SJCRH30 (cell line): ENCODE measurements around the gene BTBD18. TPM values are rescaled to one million over a fixed set of nuclear protein-coding genes. Genes with fewer than 3 reads are reported as not detected.
"Not testable (repeated sequence)": the region's sequence is repeated elsewhere in the genome, so short reads cannot be mapped to it uniquely, and the experiment has no call there.

ENCODE experiments used
- DNase-seq, 2 experiments: peaks; one replicate each; pipeline ENCODE4 v3.0.0-alpha.2; 2015 to 2020
- H3K27ac ChIP-seq: fragments of 250-450 bp; sonication (Bioruptor Pico); 2 replicates; pipeline ENCODE4 v1.5.1; 2020; ENCODE audit warnings: mild to moderate bottlenecking, moderate library complexity
- H3K27me3 ChIP-seq: fragments of 250-450 bp; sonication (Bioruptor Pico); 2 replicates; pipeline ENCODE4 v1.5.1; 2020; ENCODE audit warnings: mild to moderate bottlenecking, moderate library complexity
- H3K36me3 ChIP-seq: fragments of 250-450 bp; sonication (Bioruptor Pico); 2 replicates; pipeline ENCODE4 v1.5.1; 2020; ENCODE audit warnings: mild to moderate bottlenecking, moderate library complexity
- H3K4me1 ChIP-seq: fragments of 250-450 bp; sonication (Bioruptor Pico); 2 replicates; pipeline ENCODE4 v1.5.1; 2020; ENCODE audit warnings: mild to moderate bottlenecking, moderate library complexity
- H3K4me3 ChIP-seq: fragments of 250-450 bp; sonication (Bioruptor Pico); 2 replicates; pipeline ENCODE4 v1.5.1; 2020; ENCODE audit warnings: mild to moderate bottlenecking, moderate library complexity
- H3K9me3 ChIP-seq: fragments of 250-450 bp; sonication (Bioruptor Pico); replicated peaks from 2 replicates; pipeline ENCODE4 v1.5.1; 2020; ENCODE audit warnings: mild to moderate bottlenecking, moderate library complexity
- total RNA-seq: library from RNA; depleted of rRNA; stranded (reverse); fragments of >200 nt; shearing (Covaris generic); gene quantifications from 2 replicates; pipeline ENCODE4 v1.2.3, GENCODE V29; 2014

Gene BTBD18
- total RNA-seq, 1 experiment from 2014 or later: 0.02 TPM

DNA sequence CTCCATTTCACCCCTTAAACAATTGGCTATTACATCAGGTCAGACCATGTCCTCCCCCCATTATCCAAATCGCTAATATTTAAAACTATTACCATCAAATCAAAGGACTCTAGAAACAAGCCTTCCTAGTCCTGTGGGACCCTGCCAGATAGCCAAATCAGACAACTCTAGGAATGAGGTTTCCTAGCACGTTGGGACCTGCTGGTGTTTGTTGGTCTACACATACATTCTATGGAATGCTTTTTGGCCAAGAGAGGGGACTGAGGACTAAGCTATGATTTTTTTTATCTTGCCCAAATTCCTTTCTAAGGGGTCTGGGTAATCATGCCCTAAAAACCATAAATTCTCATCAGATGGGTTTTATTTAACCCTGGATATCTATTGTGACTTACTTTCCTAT is 24.4 kb downstream of the BTBD18 start:
- H3K9me3 ChIP-seq: no peaks in the 10 kb centered on the region
- H3K36me3 ChIP-seq: peaks cover 35% of the 10 kb centered on the region
- no peak for DNase-seq
- no peaks in the 10 kb centered on the region for H3K27me3 ChIP-seq
- H3K27ac ChIP-seq: no peak overlapping the region
- H3K4me1 ChIP-seq: no peaks in the 10 kb centered on the region
- H3K4me3 ChIP-seq: no peak overlapping the region

GRCh38 chr11:57716726-57717125 is 34.9 kb downstream of the BTBD18 start:
- not testable (repeated sequence) for H3K27ac ChIP-seq, H3K27me3 ChIP-seq, H3K4me3 ChIP-seq, DNase-seq, H3K4me1 ChIP-seq, H3K9me3 ChIP-seq
- peaks cover 31% of the 10 kb centered on the region for H3K36me3 ChIP-seq

DNA sequence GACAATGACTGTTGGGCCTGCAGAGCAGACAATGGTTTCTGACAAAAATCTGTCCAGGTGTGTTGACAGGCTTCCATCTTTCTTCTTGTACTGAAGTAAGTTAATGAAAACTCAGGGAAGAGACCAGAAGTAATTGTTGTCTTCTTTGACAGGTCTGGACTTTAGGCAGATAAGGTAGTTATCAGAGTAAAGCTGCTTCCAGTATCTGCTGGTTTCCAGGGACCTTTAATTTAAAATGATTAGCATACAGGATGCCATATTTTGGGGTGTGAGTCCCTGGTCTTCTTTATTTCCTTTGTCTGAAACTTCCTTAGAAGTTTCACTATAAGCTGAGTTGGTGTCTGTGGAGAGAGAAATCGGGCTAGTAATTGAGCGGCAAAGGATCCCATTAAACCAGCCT is 37.8 kb downstream of the BTBD18 start:
- Histone ChIP-seq H3K4me1 (peaks cover 5% of the 10 kb centered on the region; the same call in 1 of the 2 replicates), H3K4me3 (peak overlapping the region; percentile 83), H3K27me3 (no peaks in the 10 kb centered on the region), H3K9me3 (no peaks in the 10 kb centered on the region), H3K36me3 (peaks cover 16% of the 10 kb centered on the region), H3K27ac (no peak overlapping the region)
- no peak for DNase-seq

GRCh38 chr11:57712256-57713150 is 39.1 kb downstream of the BTBD18 start, which contains the start of gene TMX2:
TMX2 (plus strand) TSS chr11:57712593; CDS start chr11:57712619, 26 bp downstream.
- H3K9me3 ChIP-seq: no peaks in the 10 kb centered on the region
- peaks cover 12% of the 10 kb centered on the region for H3K36me3 ChIP-seq
- peak within 1 kb of the TSS; percentile 83 for H3K4me3 ChIP-seq
- H3K27ac ChIP-seq: peak within 1 kb of the TSS; percentile 78
- DNase-seq: peak; percentile 94 to 98
- no peaks in the 10 kb centered on the region for H3K27me3 ChIP-seq
- H3K4me1 ChIP-seq: peaks cover 5% of the 10 kb centered on the region; the same call in 1 of the 2 replicates

DNA sequence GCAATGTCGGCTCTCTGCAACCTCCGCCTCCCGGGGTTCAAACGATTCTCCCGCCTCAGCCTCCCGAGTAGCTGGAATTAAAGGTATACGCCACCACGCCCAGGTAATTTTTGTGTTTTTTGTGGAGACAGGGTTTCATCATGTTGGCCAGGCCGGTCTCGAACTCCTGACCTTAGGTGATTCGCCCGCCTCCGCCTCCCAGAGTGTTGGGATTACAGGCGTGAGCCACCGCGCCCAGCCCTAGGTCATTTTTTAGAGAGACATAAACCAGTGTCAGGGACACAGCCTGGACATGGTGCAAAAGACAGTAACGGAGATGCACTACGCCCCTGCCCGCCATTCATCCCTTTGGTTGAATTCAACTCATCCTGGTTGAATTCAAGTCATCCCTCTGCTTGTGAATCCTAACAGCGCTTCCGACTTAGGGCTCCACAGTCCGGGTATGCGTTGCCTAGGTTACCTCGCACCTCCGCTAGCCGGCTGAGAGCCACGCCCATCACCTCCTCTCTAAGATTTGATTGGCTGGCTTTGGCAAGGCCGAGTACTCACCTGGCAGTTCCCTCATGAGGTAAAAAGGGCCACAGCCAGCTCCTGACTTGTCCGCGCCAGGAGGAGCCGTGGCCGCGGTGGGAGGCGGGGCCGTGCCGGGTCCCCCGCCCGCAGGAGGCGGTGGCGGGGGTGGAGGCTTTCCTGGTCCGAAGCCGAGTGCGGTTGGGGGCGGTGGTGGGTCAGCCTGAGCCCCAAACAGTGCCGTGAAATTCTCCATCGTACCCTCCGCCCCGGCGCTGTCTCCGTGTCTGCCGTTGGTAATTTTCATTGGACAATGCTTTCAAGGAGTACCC is 40.0 kb downstream of the BTBD18 start, which contains the start of gene MED19:
MED19 (minus strand) TSS at position 802 of the 842 bp plus-strand sequence; CDS start at position 766, 36 bp downstream.
- H3K27ac ChIP-seq: peak within 1 kb of the TSS; percentile 78
- H3K4me1 ChIP-seq: peaks cover 5% of the 10 kb centered on the region; the same call in 1 of the 2 replicates
- H3K36me3 ChIP-seq: peaks cover 12% of the 10 kb centered on the region
- DNase-seq: peak; percentile 71 to 78
- no peaks in the 10 kb centered on the region for H3K9me3 ChIP-seq
- peak within 1 kb of the TSS; percentile 83 for H3K4me3 ChIP-seq
- no peaks in the 10 kb centered on the region for H3K27me3 ChIP-seq

- Histone ChIP-seq H3K4me3 (no peak overlapping the region), H3K4me1 (peaks cover 5% of the 10 kb centered on the region; the same call in 1 of the 2 replicates), H3K9me3 (no peaks in the 10 kb centered on the region), H3K36me3 (peaks cover 13% of the 10 kb centered on the region), H3K27ac (no peak overlapping the region), H3K27me3 (no peaks in the 10 kb centered on the region)
- DNase-seq: no peak
Observed at GRCh38 chr11:57709802-57710367, 41.7 kb downstream of the BTBD18 start.

- not testable (repeated sequence) for H3K27me3 ChIP-seq, DNase-seq, H3K27ac ChIP-seq, H3K4me3 ChIP-seq, H3K9me3 ChIP-seq, H3K4me1 ChIP-seq
- H3K36me3 ChIP-seq: peaks cover 37% of the 10 kb centered on the region
Observed at GRCh38 chr11:57705432-57705831, 46.2 kb downstream of the BTBD18 start.

DNA sequence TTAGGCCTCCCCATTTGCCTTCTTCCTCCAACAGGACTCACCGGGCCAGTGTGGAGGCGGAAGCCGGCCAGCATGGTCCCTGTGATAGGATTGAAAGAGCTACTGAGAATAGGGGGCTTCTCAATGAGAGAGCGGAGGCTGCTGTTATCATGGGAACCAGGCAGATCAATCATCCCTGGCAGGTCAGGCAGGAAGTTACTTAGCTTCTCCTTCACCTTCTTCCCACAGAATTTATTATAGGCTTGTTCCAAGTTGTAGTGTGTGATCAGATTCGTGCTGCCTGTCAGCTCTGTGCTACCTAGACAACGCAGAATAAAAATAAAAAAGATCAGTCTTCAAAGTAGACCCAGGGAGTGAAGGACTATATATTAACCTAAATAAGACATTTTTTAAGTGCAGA is 46.7 kb downstream of the BTBD18 start:
- peaks cover 41% of the 10 kb centered on the region for H3K36me3 ChIP-seq

DNA sequence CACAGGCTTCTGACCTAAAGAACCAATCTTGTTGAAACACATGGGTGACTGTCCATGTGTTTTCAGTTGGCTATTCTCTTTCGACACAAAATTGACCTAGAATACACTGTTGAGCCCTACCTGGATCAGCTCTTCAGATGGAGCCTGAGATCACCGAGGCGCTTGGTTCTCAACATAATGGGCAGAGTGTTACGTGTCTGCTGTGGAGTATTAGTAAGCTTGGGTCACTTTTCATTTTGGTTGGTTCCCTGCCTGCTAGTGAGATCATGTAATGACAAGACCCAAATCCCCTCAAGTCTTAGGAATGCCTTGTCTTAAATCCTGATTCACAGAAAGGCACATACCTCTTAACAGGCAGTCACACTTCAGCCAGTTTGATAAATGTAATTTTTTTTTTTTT is 48.3 kb downstream of the BTBD18 start:
- DNase-seq: no peak
- no peak overlapping the region for H3K27ac ChIP-seq
- H3K4me1 ChIP-seq: no peaks in the 10 kb centered on the region
- H3K9me3 ChIP-seq: no peaks in the 10 kb centered on the region
- no peaks in the 10 kb centered on the region for H3K27me3 ChIP-seq
- no peak overlapping the region for H3K4me3 ChIP-seq
- peaks cover 55% of the 10 kb centered on the region for H3K36me3 ChIP-seq

More for the DNA sequence above, 46.7 kb downstream of the BTBD18 start:
- Histone ChIP-seq H3K4me1 (no peaks in the 10 kb centered on the region), H3K4me3 (no peak overlapping the region), H3K27ac (no peak overlapping the region), H3K27me3 (no peaks in the 10 kb centered on the region), H3K9me3 (no peaks in the 10 kb centered on the region)
- no peak for DNase-seq

- Histone ChIP-seq H3K4me3 (no peak overlapping the region), H3K27me3 (no peaks in the 10 kb centered on the region), H3K4me1 (no peaks in the 10 kb centered on the region), H3K9me3 (no peaks in the 10 kb centered on the region), H3K27ac (no peak overlapping the region), H3K36me3 (peaks cover 70% of the 10 kb centered on the region)
- DNase-seq: no peak
Observed at GRCh38 chr11:57700425-57700824, 51.2 kb downstream of the BTBD18 start.

DNA sequence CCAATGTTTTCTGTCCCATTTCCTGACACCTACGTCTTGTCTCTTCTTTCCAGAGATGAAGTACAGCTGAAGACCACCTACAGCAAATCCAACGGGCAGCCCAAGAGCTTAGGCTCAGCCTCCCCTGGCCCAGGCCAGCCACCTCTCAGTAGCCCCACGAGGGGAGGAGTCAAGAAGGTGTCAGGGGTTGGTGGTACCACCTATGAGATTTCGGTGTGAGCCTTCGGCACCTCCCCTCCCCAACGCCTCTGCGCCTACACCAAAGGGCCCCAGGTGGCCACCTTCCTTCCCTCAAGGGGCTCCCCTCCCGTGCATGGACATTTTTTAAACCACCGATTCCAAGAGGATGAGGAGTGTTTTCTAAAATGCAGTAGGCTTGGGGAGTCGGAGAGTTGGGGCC is 51.8 kb downstream of the BTBD18 start:
- Histone ChIP-seq H3K9me3 (no peaks in the 10 kb centered on the region), H3K27me3 (no peaks in the 10 kb centered on the region), H3K27ac (no peak overlapping the region), H3K36me3 (peaks cover 75% of the 10 kb centered on the region), H3K4me1 (no peaks in the 10 kb centered on the region), H3K4me3 (no peak overlapping the region)
- no peak for DNase-seq

DNA sequence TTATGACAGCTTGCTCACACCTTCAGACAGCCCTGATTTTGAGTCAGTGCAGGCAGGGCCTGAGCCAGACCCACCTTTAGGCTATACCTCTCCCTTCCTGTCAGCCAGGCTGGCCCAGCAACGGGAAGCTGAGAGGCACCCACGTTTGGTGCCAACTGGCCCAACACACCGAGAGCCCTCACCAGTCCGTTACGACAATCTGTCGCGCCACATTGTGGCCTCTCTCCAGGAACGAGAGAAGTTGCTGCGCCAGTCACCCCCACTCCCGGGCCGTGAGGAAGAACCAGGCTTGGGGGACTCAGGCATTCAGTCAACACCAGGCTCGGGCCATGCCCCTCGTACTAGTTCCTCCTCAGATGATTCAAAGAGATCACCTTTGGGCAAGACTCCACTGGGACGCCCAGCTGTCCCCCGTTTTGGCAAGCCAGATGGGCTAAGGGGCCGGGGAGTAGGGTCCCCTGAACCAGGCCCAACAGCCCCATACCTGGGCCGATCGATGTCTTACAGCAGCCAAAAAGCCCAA is 52.7 kb downstream of the BTBD18 start:
- no peak overlapping the region for H3K4me3 ChIP-seq
- no peaks in the 10 kb centered on the region for H3K9me3 ChIP-seq
- H3K27me3 ChIP-seq: no peaks in the 10 kb centered on the region
- H3K27ac ChIP-seq: no peak overlapping the region
- DNase-seq: no peak
- peaks cover 76% of the 10 kb centered on the region for H3K36me3 ChIP-seq
- H3K4me1 ChIP-seq: no peaks in the 10 kb centered on the region
